ENCODE data around the gene ZNF326. TPM values are rescaled to one million over a fixed set of nuclear protein-coding genes. Genes with fewer than 3 reads are reported as not detected.

ZNF326 gene
- total RNA-seq, 2 experiments from 2014 or later = 56.2 to 58.7 TPM

DNA sequence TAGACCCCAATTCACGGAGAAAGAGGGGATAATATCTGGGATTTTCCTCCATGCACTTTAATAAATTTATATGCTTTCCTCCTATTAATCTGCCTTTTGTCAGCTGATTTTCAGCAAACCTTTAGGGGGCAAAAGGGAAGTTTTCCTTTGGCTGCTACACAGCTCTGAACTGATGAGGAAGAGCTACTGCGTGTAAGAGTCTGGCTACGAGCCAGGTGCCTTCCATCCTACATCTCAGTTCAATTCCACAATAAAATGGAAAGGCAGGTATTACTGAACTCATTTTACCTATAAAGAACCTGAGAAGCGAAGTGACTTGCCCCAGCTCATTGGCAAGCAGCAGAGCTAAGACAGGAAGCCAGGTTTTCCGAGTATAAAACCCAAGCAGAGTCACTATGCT, 28.3 kb upstream of the ZNF326 start:
- ChIA-PET POLR2A (no interaction called here), CTCF (no interaction called here)
- no peak for ATAC-seq (ENCODE audit: poor library complexity)
- intact Hi-C loops (cut with DNase I, micrococcal nuclease) = no loop called here
- no peaks in the 10 kb centered on the region for H3K36me3 Mint-ChIP-seq (ENCODE audit: low read depth)
- H3K9me3 Mint-ChIP-seq = no peaks in the 10 kb centered on the region
- no peak overlapping the region for H3K4me3 Mint-ChIP-seq
- H3K4me1 Mint-ChIP-seq (ENCODE audit: low read depth) = peaks cover 16% of the 10 kb centered on the region
- H3K4me3 ChIP-seq (ENCODE audit: low read length) = no peak overlapping the region
- H3K9me3 ChIP-seq (ENCODE audit: control insufficient read depth in 1 of 2, insufficient read depth in 1 of 2, low read length in 2 of 2) = no peaks in the 10 kb centered on the region
- DNase-seq = no peak
- H3K27ac ChIP-seq (ENCODE audit: low read depth in 1 of 2, low read length in 2 of 2) = no peak overlapping the region
- H3K27me3 Mint-ChIP-seq = peaks cover 7% of the 10 kb centered on the region
- no peaks in the 10 kb centered on the region for H3K27me3 ChIP-seq (ENCODE audit: control insufficient read depth in 1 of 2, insufficient read depth in 2 of 2, low read length in 2 of 2)
- no peaks in the 10 kb centered on the region for H3K4me1 ChIP-seq (ENCODE audit: insufficient read depth, low read length)
- no peaks in the 10 kb centered on the region for H3K36me3 ChIP-seq (ENCODE audit: insufficient read depth, low read length)
- no peak for TF ChIP-seq CTCF (IDR thresholded peaks at IDR 0.05)
- H3K27ac Mint-ChIP-seq = no peak overlapping the region

DNA sequence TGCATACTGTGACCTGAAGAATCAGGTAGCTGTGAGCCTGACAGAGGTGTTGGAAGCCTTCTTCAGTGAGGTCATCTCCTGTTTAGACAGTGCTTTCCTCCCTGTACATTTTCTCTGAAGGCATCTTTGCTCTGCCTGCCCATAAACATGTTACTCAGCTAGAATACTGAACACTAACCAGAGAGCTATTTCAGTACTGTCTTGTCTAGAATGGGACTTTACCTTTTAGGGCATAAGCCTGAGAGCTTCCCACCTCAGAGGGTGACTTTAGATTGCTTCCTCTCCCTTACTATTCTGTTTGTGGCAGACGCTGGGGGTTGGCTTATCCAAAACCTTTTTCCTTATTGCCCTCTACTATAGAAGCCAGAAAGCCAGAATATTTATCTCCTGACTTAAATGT, 23.3 kb upstream of the ZNF326 start:
- Histone ChIP-seq H3K9me3 (ENCODE audit: control insufficient read depth in 1 of 2, insufficient read depth in 1 of 2, low read length in 2 of 2) (no peaks in the 10 kb centered on the region), H3K27ac (ENCODE audit: low read depth in 1 of 2, low read length in 2 of 2) (no peak overlapping the region), H3K4me1 (ENCODE audit: insufficient read depth, low read length) (no peaks in the 10 kb centered on the region), H3K27me3 (ENCODE audit: control insufficient read depth in 1 of 2, insufficient read depth in 2 of 2, low read length in 2 of 2) (no peaks in the 10 kb centered on the region), H3K4me3 (ENCODE audit: low read length) (no peak overlapping the region), H3K36me3 (ENCODE audit: insufficient read depth, low read length) (no peaks in the 10 kb centered on the region)
- intact Hi-C loops (cut with DNase I, micrococcal nuclease) = no loop called here
- Mint-ChIP-seq H3K36me3 (ENCODE audit: low read depth) (no peaks in the 10 kb centered on the region), H3K9me3 (no peaks in the 10 kb centered on the region), H3K27ac (no peak overlapping the region), H3K4me3 (no peak overlapping the region), H3K4me1 (ENCODE audit: low read depth) (peaks cover 5% of the 10 kb centered on the region), H3K27me3 (no peaks in the 10 kb centered on the region)
- no peak for ATAC-seq (ENCODE audit: poor library complexity)
- ChIA-PET CTCF (no interaction called here), POLR2A (no interaction called here)
- no peak for DNase-seq
- no peak for TF ChIP-seq CTCF (IDR thresholded peaks at IDR 0.05)

DNA sequence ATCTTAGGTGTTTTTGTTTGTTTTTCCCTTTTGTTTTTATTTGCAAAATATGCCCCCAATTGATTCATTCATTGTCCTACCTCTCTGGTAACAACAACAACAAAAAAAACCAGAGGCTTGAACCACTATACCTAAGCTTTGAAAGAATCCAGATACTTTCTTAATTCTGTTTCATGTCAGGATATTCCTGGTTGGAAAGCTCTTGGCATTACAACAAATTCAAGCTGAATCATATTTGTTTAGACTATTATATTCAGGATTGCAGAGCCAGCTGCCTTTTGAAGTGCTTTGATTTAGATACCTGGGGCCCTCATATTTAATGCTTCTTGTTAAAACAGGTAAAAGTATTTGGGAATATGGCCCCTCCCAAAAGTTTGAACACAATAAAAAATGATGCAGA, 22.9 kb upstream of the ZNF326 start:
- no peak overlapping the region for H3K27ac ChIP-seq (ENCODE audit: low read depth in 1 of 2, low read length in 2 of 2)
- H3K4me3 Mint-ChIP-seq = no peak overlapping the region
- H3K9me3 ChIP-seq (ENCODE audit: control insufficient read depth in 1 of 2, insufficient read depth in 1 of 2, low read length in 2 of 2) = no peaks in the 10 kb centered on the region
- no peak for TF ChIP-seq CTCF (IDR thresholded peaks at IDR 0.05)
- H3K36me3 ChIP-seq (ENCODE audit: insufficient read depth, low read length) = no peaks in the 10 kb centered on the region
- no peak for ATAC-seq (ENCODE audit: poor library complexity)
- CTCF ChIA-PET = no interaction called here
- no peaks in the 10 kb centered on the region for H3K27me3 Mint-ChIP-seq
- intact Hi-C loops (cut with DNase I, micrococcal nuclease) = no loop called here
- no peak overlapping the region for H3K4me3 ChIP-seq (ENCODE audit: low read length)
- no peaks in the 10 kb centered on the region for H3K9me3 Mint-ChIP-seq
- H3K27me3 ChIP-seq (ENCODE audit: control insufficient read depth in 1 of 2, insufficient read depth in 2 of 2, low read length in 2 of 2) = no peaks in the 10 kb centered on the region
- peaks cover under 1% of the 10 kb centered on the region for H3K4me1 Mint-ChIP-seq (ENCODE audit: low read depth)
- no peaks in the 10 kb centered on the region for H3K36me3 Mint-ChIP-seq (ENCODE audit: low read depth)
- H3K4me1 ChIP-seq (ENCODE audit: insufficient read depth, low read length) = no peaks in the 10 kb centered on the region
- DNase-seq = no peak
- POLR2A ChIA-PET = interaction anchor here (0.7 kb wide), 1 partner anchor 126 kb away, joined by 3 read pairs; no protein-coding TSS in a partner anchor
- H3K27ac Mint-ChIP-seq = no peak overlapping the region
